HG03521 (cell line): ENCODE measurements around the gene TMEM129.

Experiments used
- ATAC-seq: cut with Tn5 transposase; IDR thresholded peaks from one replicate; pipeline ENCODE4 v1.9.1; 2021; ENCODE audit warnings: mild to moderate bottlenecking, moderate library complexity; ENCODE audit not compliant: unreplicated experiment

Gene TMEM129

GRCh38 chr4:1721003-1721665 is at the start of gene TMEM129, which contains the start of gene TACC3:
Gene TMEM129, minus strand, starts transcription at chr4:1721323. Its CDS starts 486 bp downstream, at chr4:1720837.
Gene TACC3, plus strand, starts transcription at chr4:1721521. Its CDS starts 1,901 bp downstream, at chr4:1723422.
- peak; percentile 79 for ATAC-seq

GRCh38 chr4:1770791-1771231 is 49.7 kb upstream of the TMEM129 start:
- ATAC-seq, result no peak

GRCh38 chr4:1770245-1770644 is 49.1 kb upstream of the TMEM129 start:
- ATAC-seq, result no peak

GRCh38 chr4:1769692-1770091 is 48.6 kb upstream of the TMEM129 start:
- no peak for ATAC-seq

- no peak for ATAC-seq
Measured at GRCh38 chr4:1768367-1769034, 47.4 kb upstream of the TMEM129 start.

- no peak for ATAC-seq
Measured at GRCh38 chr4:1767770-1768366, 46.7 kb upstream of the TMEM129 start.

- ATAC-seq, result no peak
Measured at GRCh38 chr4:1767061-1767769, 46.1 kb upstream of the TMEM129 start.

GRCh38 chr4:1766106-1767060 is 45.3 kb upstream of the TMEM129 start:
- no peak for ATAC-seq

GRCh38 chr4:1765409-1766072 is 44.4 kb upstream of the TMEM129 start:
- no peak for ATAC-seq

- no peak for ATAC-seq
Measured at GRCh38 chr4:1764670-1765069, 43.5 kb upstream of the TMEM129 start.

- no peak for ATAC-seq
Measured at GRCh38 chr4:1763550-1764080, 42.5 kb upstream of the TMEM129 start.

- no peak for ATAC-seq
Measured at GRCh38 chr4:1763070-1763549, 42.0 kb upstream of the TMEM129 start.

GRCh38 chr4:1762264-1763010 is 41.3 kb upstream of the TMEM129 start:
- ATAC-seq, result no peak

GRCh38 chr4:1761130-1761689 is 40.1 kb upstream of the TMEM129 start:
- no peak for ATAC-seq

GRCh38 chr4:1760521-1761071 is 39.5 kb upstream of the TMEM129 start:
- ATAC-seq, result no peak

GRCh38 chr4:1759818-1760223 is 38.7 kb upstream of the TMEM129 start:
- ATAC-seq, result no peak

GRCh38 chr4:1759170-1759817 is 38.2 kb upstream of the TMEM129 start:
- ATAC-seq, result no peak
